Ovary (tissue), 9 donors: ENCODE results near the gene MAPK8IP3. TPM values are rescaled to one million over a fixed set of nuclear protein-coding genes. Genes with fewer than 3 reads are reported as not detected.
"Not testable (repeated sequence)": the region's sequence is repeated elsewhere in the genome, so short reads cannot be mapped to it uniquely, and the experiment has no call there.

Source experiments
- DNase-seq, 5 donors: peaks; one replicate each; pipeline ENCODE4 v3.0.0-alpha.2; 2019 to 2020
- H3K27ac ChIP-seq, 2 donors: fragments of 200-600 bp; one replicate each; pipeline versions ENCODE4 v1.5.1 to v1.8.0; 2019 to 2022
- H3K27me3 ChIP-seq: fragments of 200-600 bp; one replicate; pipeline ENCODE4 v1.8.0; 2022
- H3K36me3 ChIP-seq: fragments of 200-600 bp; sonication (generic); one replicate; pipeline ENCODE4 v1.5.1; 2019
- H3K4me1 ChIP-seq: one replicate; pipeline ENCODE4 v1.8.1; 2013; ENCODE audit warnings: mild to moderate bottlenecking, moderate library complexity; ENCODE audit not compliant: insufficient read depth
- H3K4me3 ChIP-seq: fragments of 200-600 bp; sonication (generic); one replicate; pipeline ENCODE4 v1.5.1; 2017
- H3K9me3 ChIP-seq, 2 donors: fragments of 200-600 bp in 1 of 2; sonication (generic) in 1 of 2; one replicate each; pipeline versions ENCODE4 v1.5.1 to v1.8.1; 2013 to 2019; ENCODE audit warnings: mild to moderate bottlenecking in 1 of 2, moderate library complexity in 1 of 2
- CTCF ChIP-seq, 3 donors: fragments of 450-650 bp in 2 of 3; fragments of 200-600 bp in 1 of 3; IDR thresholded peaks; one replicate each; pipeline versions ENCODE4 v1.5.1 to v1.8.0; 2016 to 2022; ENCODE audit warnings: antibody characterized with exemption in 3 of 3, mild to moderate bottlenecking in 1 of 3
- EP300 ChIP-seq: sonication (generic); formaldehyde crosslinking; IDR thresholded peaks from one replicate; pipeline ENCODE4 v1.6.1; 2017; ENCODE audit warnings: antibody characterized with exemption
- POLR2A ChIP-seq: fragments of 450-650 bp; IDR thresholded peaks from one replicate; pipeline ENCODE4 v1.6.1; 2017; ENCODE audit warnings: antibody characterized with exemption, mild to moderate bottlenecking, moderate library complexity
- WGBS, 3 donors: extraction: QIAGEN DNeasy Blood & Tissue Kit in 1 of 3; methylation state at CpG; one replicate each; pipeline versions ENCODE4 v1.1.5 to v1.1.7; 2013 to 2017; 5-methylcytosine and 5-hydroxymethylcytosine counted together
- intact Hi-C, 4 donors: fragments of 100-400 bp; cut with DNase I; formaldehyde crosslinking; loops; one replicate each; pipeline versions ENCODE4 v1.11.0 to v1.15.1; 2022 to 2023
- polyA plus RNA-seq, 2 donors: library from polyadenylated mRNA; stranded (reverse); fragments of 200-250 nt in 1 of 2; fragments of 350-450 nt in 1 of 2; fragmentation: Illumina TruSeq in 1 of 2; extraction: RNeasy Lipid Tissue Mini Kit (QIAGEN cat#74804) in 1 of 2; gene quantifications; one replicate each; pipeline ENCODE4 v1.2.3, GENCODE V29; 2013 to 2014
- total RNA-seq, 7 donors: library from RNA; depleted of rRNA in 2 of 7; stranded (reverse); fragments of >200 nt in 2 of 7; fragmentation: NEBNext Ultra II Directional in 3 of 7; extraction: Animal tissue kit (Norgen Biotek cat#: 25700) in 3 of 7; gene quantifications; one replicate each; pipeline versions ENCODE4 v1.1.0 to v1.2.4, GENCODE V29; 2016 to 2023
- donor health status: DM: no; HTN: no; CAD: no; lungs with moderate emphysema.
- donor health status: DM: no; HTN: no; CAD: no.
- donor health status: Bipolar disorder and iron deficiency.
- donor health status: DM: yes; HTN: yes; CAD: no.
- donor health status: DM: no; HTN: no; CAD: no.
- donor health status: DM: yes; HTN: yes; CAD: no.

Gene MAPK8IP3
- total and polyA plus RNA-seq, 9 donors, result 7.0 to 117 (median 72.3) TPM

DNA sequence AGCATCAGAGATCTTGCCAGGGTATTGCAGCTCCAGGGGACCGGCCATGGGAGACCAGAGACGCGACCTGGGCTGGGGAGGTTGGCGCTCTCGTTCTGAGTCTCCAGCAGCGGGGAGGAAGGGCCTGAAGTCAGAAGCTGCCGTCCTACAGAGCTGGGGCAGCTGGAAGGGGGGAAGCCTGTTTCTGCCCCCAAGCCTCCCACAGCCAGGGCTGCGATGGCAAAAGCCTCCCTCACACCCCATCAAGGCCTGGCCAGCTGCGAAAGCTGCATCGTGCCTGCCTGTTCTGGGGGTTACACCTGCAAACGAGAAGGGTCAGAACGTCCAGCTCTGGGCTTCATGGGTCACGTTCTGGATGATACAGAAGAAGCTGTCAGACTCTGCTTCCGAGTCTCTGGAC is 26.1 kb downstream of the MAPK8IP3 start:
- H3K27ac ChIP-seq, result no peak overlapping the region
- no peak overlapping the region for H3K4me3 ChIP-seq
- intact Hi-C loops, result no loop called here
- no peaks in the 10 kb centered on the region for H3K9me3 ChIP-seq
- no peaks in the 10 kb centered on the region for H3K4me1 ChIP-seq
- H3K36me3 ChIP-seq, result no peaks in the 10 kb centered on the region
- no peak for DNase-seq
- H3K27me3 ChIP-seq, result no peaks in the 10 kb centered on the region
- no peak for TF ChIP-seq POLR2A
- no peak for TF ChIP-seq CTCF (IDR thresholded peaks at IDR 0.05)
- no peak for TF ChIP-seq EP300
- WGBS, 3 donors, result 76 to 86% (median 81%) methylated on average over 14 of the region's 14 CpGs

- H3K4me3 ChIP-seq, H3K4me1 ChIP-seq, H3K9me3 ChIP-seq, H3K27me3 ChIP-seq, H3K27ac ChIP-seq, DNase-seq, H3K36me3 ChIP-seq, intact Hi-C loops: not testable (repeated sequence)
- 88 to 91% (median 89%) methylated on average over 21 of the region's 21 CpGs for WGBS, 3 donors
Observed at GRCh38 chr16:1732551-1732987, 26.6 kb downstream of the MAPK8IP3 start.

- Histone ChIP-seq H3K4me3 (no peak overlapping the region), H3K4me1 (no peaks in the 10 kb centered on the region), H3K27ac (no peak overlapping the region), H3K36me3 (no peaks in the 10 kb centered on the region), H3K27me3 (no peaks in the 10 kb centered on the region), H3K9me3 (no peaks in the 10 kb centered on the region)
- intact Hi-C loops, result no loop called here
- TF ChIP-seq EP300, result no peak
- no peak for DNase-seq
- 88 to 93% (median 91%) methylated on average over 12 to 22 of the region's 22 CpGs for WGBS, 3 donors
Observed at GRCh38 chr16:1734123-1734522, 28.1 kb downstream of the MAPK8IP3 start.

DNA sequence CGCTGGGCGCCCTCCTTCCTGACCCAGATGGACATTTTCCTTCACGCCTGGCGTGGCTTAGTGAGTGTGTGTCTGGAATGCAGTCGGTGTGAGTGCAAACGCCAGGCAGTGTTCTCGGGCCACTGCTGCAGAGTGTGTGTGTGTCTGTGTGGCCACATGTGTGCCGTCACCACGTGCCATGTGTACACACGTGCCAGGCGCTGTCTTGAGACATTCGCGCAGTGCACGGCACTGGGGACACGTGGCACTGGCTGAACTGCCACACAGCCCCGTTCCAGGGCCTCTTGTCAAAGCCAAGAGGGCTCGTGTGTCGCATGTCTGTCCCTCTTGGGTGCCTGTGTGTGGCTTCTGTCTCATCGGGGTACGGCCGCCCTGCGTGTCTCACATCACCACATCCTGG is 28.8 kb downstream of the MAPK8IP3 start:
- 96 to 97% (median 96%) methylated on average over 22 of the region's 22 CpGs for WGBS, 3 donors
- Histone ChIP-seq H3K27ac (no peak overlapping the region), H3K9me3 (no peaks in the 10 kb centered on the region), H3K4me1 (no peaks in the 10 kb centered on the region), H3K27me3 (no peaks in the 10 kb centered on the region), H3K4me3 (no peak overlapping the region), H3K36me3 (no peaks in the 10 kb centered on the region)
- DNase-seq, result no peak
- intact Hi-C loops, result no loop called here
- TF ChIP-seq EP300, result no peak
- TF ChIP-seq CTCF (IDR thresholded peaks at IDR 0.05), result no peak
- no peak for TF ChIP-seq POLR2A

GRCh38 chr16:1740234-1740633 is 34.2 kb downstream of the MAPK8IP3 start:
- Histone ChIP-seq H3K4me1 (no peaks in the 10 kb centered on the region), H3K4me3 (no peak overlapping the region), H3K36me3 (no peaks in the 10 kb centered on the region), H3K27ac (no peak overlapping the region), H3K27me3 (no peaks in the 10 kb centered on the region), H3K9me3 (no peaks in the 10 kb centered on the region)
- intact Hi-C loops, result no loop called here
- no peak for DNase-seq
- TF ChIP-seq CTCF (IDR thresholded peaks at IDR 0.05) (no peak), POLR2A (no peak), EP300 (no peak)
- WGBS, 3 donors, result 95 to 97% (median 95%) methylated on average over 33 of the region's 33 CpGs
